Thoracic aorta (tissue), 2 donors: ENCODE measurements around the gene SGSM2. TPM values are rescaled to one million over a fixed set of nuclear protein-coding genes. Genes with fewer than 3 reads are reported as not detected.

ENCODE experiments used
- ATAC-seq: fragments of 150-250 bp; one replicate; pipeline ENCODE4 v1.8.0; 2017; ENCODE audit warnings: low read depth; ENCODE audit not compliant: insufficient number of reproducible peaks, low FRiP score
- DNase-seq: peaks from one replicate; pipeline ENCODE4 v3.0.0-alpha.2; 2020; ENCODE audit warnings: low spot score
- H3K27ac ChIP-seq, 2 donors: fragments of 200-600 bp; sonication (generic); 1 replicate in 1 of 2; 2 replicates in 1 of 2; pipeline ENCODE4 v1.5.1; 2016; ENCODE audit warnings: mild to moderate bottlenecking in 2 of 2, moderate library complexity in 2 of 2
- H3K27me3 ChIP-seq: fragments of 200-600 bp; sonication (generic); replicated peaks from 2 replicates; pipeline ENCODE4 v1.6.0; 2016; ENCODE audit warnings: mild to moderate bottlenecking; ENCODE audit not compliant: insufficient read depth
- H3K36me3 ChIP-seq: fragments of 200-600 bp; sonication (generic); one replicate; pipeline ENCODE4 v1.5.1; 2016
- H3K4me1 ChIP-seq, 2 donors: fragments of 200-600 bp; sonication (generic); 1 replicate in 1 of 2; 2 replicates in 1 of 2; pipeline versions ENCODE4 v1.5.1 to v1.6.0; 2016; ENCODE audit warnings: low read depth in 2 of 2, mild to moderate bottlenecking in 1 of 2; ENCODE audit not compliant: control insufficient read depth in 1 of 2
- H3K4me3 ChIP-seq: fragments of 200-600 bp; sonication (generic); 2 replicates; pipeline ENCODE4 v1.5.1; 2016; ENCODE audit warnings: mild to moderate bottlenecking
- H3K9me3 ChIP-seq: fragments of 200-600 bp; sonication (generic); 2 replicates; pipeline ENCODE4 v1.5.1; 2016
- CTCF ChIP-seq: fragments of 200-600 bp; sonication (generic); IDR thresholded peaks from one replicate; pipeline ENCODE4 v1.5.1; 2019; ENCODE audit warnings: antibody characterized with exemption
- total RNA-seq, 2 donors: library from RNA; depleted of rRNA; stranded (reverse); fragments of >200 nt; gene quantifications; one replicate each; pipeline versions ENCODE4 v1.1.0 to v1.2.3, GENCODE V29; 2016

Gene SGSM2
- total RNA-seq, 2 donors from 2014 or later = 58.1 to 70.3 TPM

GRCh38 chr17:2380226-2380922, 43.1 kb downstream of the SGSM2 start:
- H3K36me3 ChIP-seq = peaks cover 12% of the 10 kb centered on the region
- no peaks in the 10 kb centered on the region for H3K9me3 ChIP-seq
- no peak overlapping the region for H3K4me3 ChIP-seq
- no peak overlapping the region for H3K27ac ChIP-seq
- TF ChIP-seq CTCF = no peak
- no peak for DNase-seq
- no peaks in the 10 kb centered on the region for H3K4me1 ChIP-seq
- ATAC-seq = no peak
- H3K27me3 ChIP-seq = no peaks in the 10 kb centered on the region

- TF ChIP-seq CTCF = no peak
- Histone ChIP-seq H3K4me1 (no peaks in the 10 kb centered on the region), H3K27me3 (no peaks in the 10 kb centered on the region), H3K9me3 (no peaks in the 10 kb centered on the region), H3K4me3 (no peak overlapping the region), H3K36me3 (peaks cover 20% of the 10 kb centered on the region), H3K27ac (no peak overlapping the region)
- DNase-seq (no peak), ATAC-seq (no peak)
Observed at GRCh38 chr17:2380950-2381649, 43.8 kb downstream of the SGSM2 start.

- H3K27me3 ChIP-seq = no peaks in the 10 kb centered on the region
- no peak overlapping the region for H3K4me3 ChIP-seq
- H3K27ac ChIP-seq = no peak overlapping the region
- no peak for TF ChIP-seq CTCF
- H3K4me1 ChIP-seq = no peaks in the 10 kb centered on the region
- DNase-seq (no peak), ATAC-seq (no peak)
- H3K36me3 ChIP-seq = peaks cover 35% of the 10 kb centered on the region
- H3K9me3 ChIP-seq = no peaks in the 10 kb centered on the region
Observed at GRCh38 chr17:2383628-2384167, 46.4 kb downstream of the SGSM2 start.

GRCh38 chr17:2384439-2385127, 47.3 kb downstream of the SGSM2 start:
- peaks cover 35% of the 10 kb centered on the region for H3K36me3 ChIP-seq

More at GRCh38 chr17:2384439-2385127, 47.3 kb downstream of the SGSM2 start:
- TF ChIP-seq CTCF = no peak
- peaks cover 0 to 1% of the 10 kb centered on the region in 2 donors for H3K4me1 ChIP-seq
- ATAC-seq (no peak), DNase-seq (no peak)
- no peaks in the 10 kb centered on the region for H3K9me3 ChIP-seq
- no peaks in the 10 kb centered on the region for H3K27me3 ChIP-seq
- H3K4me3 ChIP-seq = no peak overlapping the region
- H3K27ac ChIP-seq = no peak overlapping the region
